GM23338 (cell line): ENCODE data around the gene SGCD. TPM values are rescaled to one million over a fixed set of nuclear protein-coding genes. Genes with fewer than 3 reads are reported as not detected.

Experiments used
- ATAC-seq: fragments of 200-7000 bp; cut with Tn5 transposase; 3 replicates; pipeline ENCODE4 v1.9.1; 2020
- DNase-seq: peaks from one replicate; pipeline ENCODE4 v3.0.0-alpha.2; 2015; ENCODE audit warnings: low spot score
- H2AFZ ChIP-seq: fragments of 200-600 bp; sonication (generic); 2 replicates; pipeline ENCODE4 v1.8.0; 2016; ENCODE audit warnings: antibody characterized with exemption, mild to moderate bottlenecking, moderate library complexity
- H3F3A ChIP-seq: fragments of 200-600 bp; sonication (generic); replicated peaks from 2 replicates; pipeline ENCODE4 v1.8.0; 2017; ENCODE audit warnings: antibody characterized with exemption, mixed run types, low read depth
- H3K27ac ChIP-seq: fragments of 200-600 bp; sonication (generic); 2 replicates; pipeline ENCODE4 v1.6.1; 2016; ENCODE audit warnings: low read depth
- H3K27me3 ChIP-seq: fragments of 200-600 bp; sonication (generic); 2 replicates; pipeline ENCODE4 v1.8.0; 2016; ENCODE audit warnings: mild to moderate bottlenecking, mixed run types, moderate library complexity; ENCODE audit not compliant: insufficient read depth
- H3K36me3 ChIP-seq: fragments of 200-600 bp; sonication (generic); 2 replicates; pipeline ENCODE4 v1.8.0; 2016; ENCODE audit warnings: mild to moderate bottlenecking; ENCODE audit not compliant: insufficient read depth
- H3K4me1 ChIP-seq: fragments of 200-600 bp; sonication (generic); 2 replicates; pipeline ENCODE4 v1.8.0; 2016; ENCODE audit warnings: mild to moderate bottlenecking, moderate library complexity; ENCODE audit not compliant: insufficient read depth
- H3K4me2 ChIP-seq: fragments of 200-600 bp; sonication (generic); 2 replicates; pipeline ENCODE4 v1.7.1; 2017; ENCODE audit warnings: mixed run types
- H3K4me3 ChIP-seq: fragments of 200-600 bp; sonication (generic); 2 replicates; pipeline ENCODE4 v1.6.1; 2016; ENCODE audit warnings: mixed run types
- H3K79me2 ChIP-seq: fragments of 200-600 bp; sonication (generic); replicated peaks from 2 replicates; pipeline ENCODE4 v1.8.0; 2017; ENCODE audit warnings: mild to moderate bottlenecking; ENCODE audit not compliant: insufficient read depth
- H3K9me2 ChIP-seq: fragments of 200-600 bp; sonication (generic); 2 replicates; pipeline ENCODE4 v1.8.0; 2017; ENCODE audit not compliant: insufficient read depth
- H4K20me1 ChIP-seq: fragments of 200-600 bp; sonication (generic); replicated peaks from 2 replicates; pipeline ENCODE4 v1.8.0; 2017; ENCODE audit warnings: mild to moderate bottlenecking; ENCODE audit not compliant: insufficient read depth
- H3K27ac Mint-ChIP-seq: 2 replicates; pipeline ENCODE4 v1.8.0; 2020; ENCODE audit warnings: inconsistent platforms, mild to moderate bottlenecking, moderate library complexity, mixed read lengths
- H3K27me3 Mint-ChIP-seq: 3 replicates; pipeline ENCODE4 v1.8.0; 2022; ENCODE audit warnings: low read depth, mild to moderate bottlenecking, moderate library complexity, mixed read lengths, inconsistent platforms; ENCODE audit not compliant: insufficient read depth, poor library complexity
- H3K36me3 Mint-ChIP-seq: 3 replicates; pipeline ENCODE4 v1.8.0; 2021; ENCODE audit warnings: low read depth, mild to moderate bottlenecking, inconsistent platforms, moderate library complexity, mixed read lengths
- H3K4me1 Mint-ChIP-seq: 3 replicates; pipeline ENCODE4 v1.8.0; 2020; ENCODE audit warnings: mild to moderate bottlenecking, inconsistent platforms, mixed read lengths
- H3K4me3 Mint-ChIP-seq: 3 replicates; pipeline ENCODE4 v1.8.0; 2021; ENCODE audit warnings: moderate library complexity, mild to moderate bottlenecking, inconsistent platforms, mixed read lengths
- H3K9me3 Mint-ChIP-seq: 3 replicates; pipeline ENCODE4 v1.8.0; 2020; ENCODE audit warnings: moderate library complexity, mild to moderate bottlenecking, inconsistent platforms, mixed read lengths
- CTCF ChIP-seq, 2 experiments: fragments of 200-600 bp in 1 of 2; sonication (generic) in 1 of 2; conservative IDR thresholded peaks; 2 replicates each; pipeline versions ENCODE4 v1.5.1 to v1.6.1; 2016 to 2017; ENCODE audit warnings: antibody characterized with exemption in 2 of 2, low read depth in 2 of 2, mild to moderate bottlenecking in 2 of 2, moderate library complexity in 1 of 2
- EZH2phosphoT487 ChIP-seq: fragments of 200-600 bp; sonication (generic); IDR thresholded peaks from one replicate; pipeline ENCODE4 v1.8.1; 2018; ENCODE audit warnings: antibody characterized with exemption; ENCODE audit not compliant: unreplicated experiment
- POLR2AphosphoS5 ChIP-seq: IDR thresholded peaks from 2 replicates; pipeline ENCODE4 v1.6.1; 2016; ENCODE audit warnings: antibody characterized with exemption, low read depth
- ZNF462 ChIP-seq: fragments of 250-450 bp; sonication (Bioruptor Pico); IDR thresholded peaks from 2 replicates; pipeline ENCODE4 v1.5.0; 2020; ENCODE audit warnings: mild to moderate bottlenecking, moderate library complexity
- polyA plus RNA-seq: library from polyadenylated mRNA; unstranded; fragments of >200 nt; fragmentation: Nextera tagmentation; extraction: Ambion mirVana; gene quantifications from 2 replicates; pipeline ENCODE4 v1.2.1, GENCODE V29; 2016
- total RNA-seq: library from RNA; depleted of rRNA; stranded (reverse); fragments of >200 nt; shearing (Covaris generic); gene quantifications from 2 replicates; pipeline ENCODE4 v1.2.3, GENCODE V29; 2014
- TF ChIP-seq, protein P1 (sequence below): IDR thresholded peaks from 2 replicates; pipeline ENCODE4 v1.6.1; 2016; ENCODE audit warnings: antibody characterized with exemption

SGCD gene
- total and polyA plus RNA-seq, 2 experiments from 2014 or later: 0.03 to 0.05 TPM

DNA sequence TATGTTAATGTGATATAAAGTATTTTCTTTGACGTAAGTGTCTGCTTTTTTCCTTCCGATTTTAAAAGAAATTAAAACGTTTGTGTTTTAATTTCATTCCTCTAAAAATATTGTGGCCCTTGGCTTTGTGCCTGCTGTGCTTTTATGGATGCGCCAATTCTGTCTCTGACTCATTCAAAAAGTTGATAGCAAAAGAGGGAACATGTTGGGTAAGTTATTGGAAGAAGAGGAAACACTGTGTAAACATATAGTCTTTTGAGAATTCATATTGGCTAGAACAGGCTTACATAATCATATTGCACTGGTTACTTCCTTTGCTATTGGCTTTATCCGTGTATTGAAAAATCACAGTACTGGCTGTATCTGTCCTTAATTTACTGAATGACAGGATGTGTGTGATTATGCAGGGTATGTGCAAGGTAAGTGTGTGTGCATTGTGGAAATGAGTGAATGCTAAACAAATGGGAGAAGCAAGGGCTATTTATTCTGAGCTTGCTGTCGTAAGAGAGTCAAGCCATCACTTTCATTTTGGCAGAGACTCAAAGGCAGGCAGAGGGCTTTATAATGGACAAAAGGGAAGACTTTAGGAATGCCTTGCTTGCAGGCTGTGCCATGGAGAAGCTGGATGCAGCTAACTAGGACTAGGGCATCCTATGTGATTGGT, 67.8 kb downstream of the SGCD start:
- TF ChIP-seq CTCF (conservative IDR thresholded peaks at IDR 0.05; ENCODE audit: low read depth in 2 of 2) (no peak), ZNF462 (no peak), POLR2AphosphoS5 (no peak), EZH2phosphoT487 (no peak)
- TF ChIP-seq, protein P1, sequence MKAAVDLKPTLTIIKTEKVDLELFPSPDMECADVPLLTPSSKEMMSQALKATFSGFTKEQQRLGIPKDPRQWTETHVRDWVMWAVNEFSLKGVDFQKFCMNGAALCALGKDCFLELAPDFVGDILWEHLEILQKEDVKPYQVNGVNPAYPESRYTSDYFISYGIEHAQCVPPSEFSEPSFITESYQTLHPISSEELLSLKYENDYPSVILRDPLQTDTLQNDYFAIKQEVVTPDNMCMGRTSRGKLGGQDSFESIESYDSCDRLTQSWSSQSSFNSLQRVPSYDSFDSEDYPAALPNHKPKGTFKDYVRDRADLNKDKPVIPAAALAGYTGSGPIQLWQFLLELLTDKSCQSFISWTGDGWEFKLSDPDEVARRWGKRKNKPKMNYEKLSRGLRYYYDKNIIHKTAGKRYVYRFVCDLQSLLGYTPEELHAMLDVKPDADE: no peak
- no peak overlapping the region for H3K4me3 ChIP-seq
- no peaks in the 10 kb centered on the region for H4K20me1 ChIP-seq
- Mint-ChIP-seq H3K9me3 (no peaks in the 10 kb centered on the region), H3K4me1 (no peaks in the 10 kb centered on the region), H3K36me3 (no peaks in the 10 kb centered on the region), H3K27ac (no peak overlapping the region), H3K27me3 (no peaks in the 10 kb centered on the region), H3K4me3 (no peak overlapping the region)
- H3K27ac ChIP-seq: no peak overlapping the region
- no peaks in the 10 kb centered on the region for H3K36me3 ChIP-seq
- no peaks in the 10 kb centered on the region for H3F3A ChIP-seq
- DNase-seq: no peak
- no peaks in the 10 kb centered on the region for H3K4me1 ChIP-seq
- H3K27me3 ChIP-seq: no peaks in the 10 kb centered on the region
- no peaks in the 10 kb centered on the region for H3K79me2 ChIP-seq
- H3K4me2 ChIP-seq: no peak overlapping the region
- no peaks in the 10 kb centered on the region for H3K9me2 ChIP-seq
- H2AFZ ChIP-seq: no peak overlapping the region
- ATAC-seq: no peak
